SH-SY5Y (cell line): ENCODE data around the gene PXMP4.

ENCODE experiments used
- GATA2 ChIP-seq: IDR thresholded peaks from 2 replicates; pipeline ENCODE4 v1.6.1; 2011; ENCODE audit warnings: mild to moderate bottlenecking, low read depth, low read length
- GATA3 ChIP-seq: IDR thresholded peaks from 2 replicates; pipeline ENCODE4 v1.6.1; 2011; ENCODE audit warnings: low read depth, mild to moderate bottlenecking, low read length, moderate library complexity

DNA sequence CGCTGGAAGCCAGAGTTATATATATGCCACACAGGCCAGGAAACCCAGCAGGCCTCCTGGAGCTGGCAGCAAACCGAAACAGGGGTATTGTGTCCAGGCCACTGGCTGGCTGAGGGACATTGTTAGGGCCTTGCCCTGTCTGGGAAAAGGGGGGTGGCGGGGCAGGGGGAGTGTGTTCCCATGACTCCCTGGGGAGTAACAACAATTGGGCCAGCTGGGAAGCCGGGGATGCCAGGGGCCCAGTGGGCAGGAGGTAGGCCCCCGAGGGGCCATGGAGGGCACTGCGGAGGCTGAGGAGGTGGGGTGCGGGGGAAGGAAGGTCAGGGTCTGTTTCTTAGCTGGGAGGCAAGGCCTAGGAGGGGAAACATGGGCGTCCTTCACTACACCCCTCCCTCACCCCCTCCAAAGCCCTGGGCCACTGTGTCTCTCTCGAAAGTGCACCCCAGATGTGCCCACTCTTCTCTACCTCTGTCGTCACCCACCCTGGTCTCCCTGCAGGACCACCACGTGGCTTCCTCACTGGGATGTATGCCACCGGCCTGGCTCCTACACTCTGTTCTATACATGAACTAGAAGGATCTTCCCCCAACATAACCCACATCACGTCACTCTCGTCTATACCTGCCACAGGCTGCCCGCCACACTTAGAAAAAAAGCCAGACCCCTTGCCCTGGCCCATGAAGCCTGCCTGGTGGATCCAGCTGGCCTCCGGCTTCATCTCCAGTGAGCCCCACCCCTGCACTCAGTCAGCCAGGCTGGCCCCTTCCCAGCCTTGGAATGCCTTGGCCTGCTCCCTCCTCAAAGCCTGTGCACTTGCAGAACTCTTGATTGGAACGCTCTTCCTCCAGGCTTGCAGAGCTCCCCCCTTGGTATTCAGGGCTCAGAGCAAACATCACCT lies 26.1 kb downstream of the PXMP4 start:
- TF ChIP-seq GATA2 = no peak
- no peak for TF ChIP-seq GATA3
